WTC11 (cell line): ENCODE data around the gene TMED10.

Experiments used
- ATF1 ChIP-seq: sonication (generic); formaldehyde crosslinking; IDR thresholded peaks from 2 replicates; pipeline ENCODE4 v1.8.1; 2023; ENCODE audit warnings: mild to moderate bottlenecking, moderate library complexity, missing genetic modification reagents
- ELF4 ChIP-seq: sonication (generic); formaldehyde crosslinking; IDR thresholded peaks from 2 replicates; pipeline ENCODE4 v1.8.1; 2022; ENCODE audit warnings: low read depth, mild to moderate bottlenecking, moderate library complexity, missing genetic modification reagents
- KAT7 ChIP-seq: sonication (generic); formaldehyde crosslinking; IDR thresholded peaks from 2 replicates; pipeline ENCODE4 v1.8.1; 2023; ENCODE audit warnings: missing genetic modification reagents, mild to moderate bottlenecking, borderline replicate concordance
- MAX ChIP-seq: sonication (generic); formaldehyde crosslinking; IDR thresholded peaks from 2 replicates; pipeline ENCODE4 v1.8.0; 2022; ENCODE audit warnings: mild to moderate bottlenecking, missing genetic modification reagents
- NR2C2 ChIP-seq: sonication (generic); formaldehyde crosslinking; IDR thresholded peaks from 2 replicates; pipeline ENCODE4 v1.8.0; 2022; ENCODE audit warnings: mild to moderate bottlenecking, missing genetic modification reagents
- STAT6 ChIP-seq: sonication (generic); formaldehyde crosslinking; conservative IDR thresholded peaks from 2 replicates; pipeline ENCODE4 v1.8.1; 2023; ENCODE audit warnings: mild to moderate bottlenecking, low read depth, missing genetic modification reagents, moderate library complexity
- TF ChIP-seq, protein P1 (sequence below): fragments of 200-600 bp; IDR thresholded peaks from 2 replicates; pipeline ENCODE4 v1.8.0; 2022; ENCODE audit warnings: antibody characterized with exemption
- TF ChIP-seq, protein P2 (sequence below): sonication (generic); formaldehyde crosslinking; IDR thresholded peaks from 2 replicates; pipeline ENCODE4 v1.8.1; 2022; ENCODE audit warnings: missing genetic modification reagents, borderline replicate concordance

DNA sequence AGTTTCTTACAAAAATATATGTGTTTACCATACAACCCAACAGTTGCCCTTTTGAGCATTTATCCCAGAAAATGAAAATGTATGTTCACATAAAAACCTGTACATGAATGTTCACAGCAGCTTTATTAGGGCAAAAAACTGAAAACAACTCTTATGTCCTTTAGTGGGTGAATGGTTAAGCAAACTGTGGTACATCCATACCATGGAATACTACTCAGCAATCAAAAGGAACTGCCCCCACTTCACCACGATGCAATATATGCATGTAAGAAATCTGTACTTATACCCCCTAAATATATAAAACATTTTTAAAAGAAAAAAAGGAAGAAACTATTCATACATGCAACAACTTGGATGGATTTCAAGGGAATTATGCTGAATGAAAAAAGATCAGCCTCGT lies 42.8 kb downstream of the TMED10 start:
- TF ChIP-seq, protein P1, sequence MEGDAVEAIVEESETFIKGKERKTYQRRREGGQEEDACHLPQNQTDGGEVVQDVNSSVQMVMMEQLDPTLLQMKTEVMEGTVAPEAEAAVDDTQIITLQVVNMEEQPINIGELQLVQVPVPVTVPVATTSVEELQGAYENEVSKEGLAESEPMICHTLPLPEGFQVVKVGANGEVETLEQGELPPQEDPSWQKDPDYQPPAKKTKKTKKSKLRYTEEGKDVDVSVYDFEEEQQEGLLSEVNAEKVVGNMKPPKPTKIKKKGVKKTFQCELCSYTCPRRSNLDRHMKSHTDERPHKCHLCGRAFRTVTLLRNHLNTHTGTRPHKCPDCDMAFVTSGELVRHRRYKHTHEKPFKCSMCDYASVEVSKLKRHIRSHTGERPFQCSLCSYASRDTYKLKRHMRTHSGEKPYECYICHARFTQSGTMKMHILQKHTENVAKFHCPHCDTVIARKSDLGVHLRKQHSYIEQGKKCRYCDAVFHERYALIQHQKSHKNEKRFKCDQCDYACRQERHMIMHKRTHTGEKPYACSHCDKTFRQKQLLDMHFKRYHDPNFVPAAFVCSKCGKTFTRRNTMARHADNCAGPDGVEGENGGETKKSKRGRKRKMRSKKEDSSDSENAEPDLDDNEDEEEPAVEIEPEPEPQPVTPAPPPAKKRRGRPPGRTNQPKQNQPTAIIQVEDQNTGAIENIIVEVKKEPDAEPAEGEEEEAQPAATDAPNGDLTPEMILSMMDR, result no peak
- TF ChIP-seq NR2C2, result no peak
- no peak for TF ChIP-seq ELF4 (CRISPR knock-in tag)
- TF ChIP-seq ATF1, result no peak
- TF ChIP-seq, protein P2, sequence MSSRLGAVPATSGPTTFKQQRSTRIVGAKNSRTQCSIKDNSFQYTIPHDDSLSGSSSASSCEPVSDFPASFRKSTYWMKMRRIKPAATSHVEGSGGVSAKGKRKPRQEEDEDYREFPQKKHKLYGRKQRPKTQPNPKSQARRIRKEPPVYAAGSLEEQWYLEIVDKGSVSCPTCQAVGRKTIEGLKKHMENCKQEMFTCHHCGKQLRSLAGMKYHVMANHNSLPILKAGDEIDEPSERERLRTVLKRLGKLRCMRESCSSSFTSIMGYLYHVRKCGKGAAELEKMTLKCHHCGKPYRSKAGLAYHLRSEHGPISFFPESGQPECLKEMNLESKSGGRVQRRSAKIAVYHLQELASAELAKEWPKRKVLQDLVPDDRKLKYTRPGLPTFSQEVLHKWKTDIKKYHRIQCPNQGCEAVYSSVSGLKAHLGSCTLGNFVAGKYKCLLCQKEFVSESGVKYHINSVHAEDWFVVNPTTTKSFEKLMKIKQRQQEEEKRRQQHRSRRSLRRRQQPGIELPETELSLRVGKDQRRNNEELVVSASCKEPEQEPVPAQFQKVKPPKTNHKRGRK (CRISPR knock-in tag), result no peak
- TF ChIP-seq KAT7 (CRISPR knock-in tag), result no peak
- no peak for TF ChIP-seq MAX (CRISPR knock-in tag)
- no peak for TF ChIP-seq STAT6
